ENCODE measurements around the gene DTHD1.

DNA sequence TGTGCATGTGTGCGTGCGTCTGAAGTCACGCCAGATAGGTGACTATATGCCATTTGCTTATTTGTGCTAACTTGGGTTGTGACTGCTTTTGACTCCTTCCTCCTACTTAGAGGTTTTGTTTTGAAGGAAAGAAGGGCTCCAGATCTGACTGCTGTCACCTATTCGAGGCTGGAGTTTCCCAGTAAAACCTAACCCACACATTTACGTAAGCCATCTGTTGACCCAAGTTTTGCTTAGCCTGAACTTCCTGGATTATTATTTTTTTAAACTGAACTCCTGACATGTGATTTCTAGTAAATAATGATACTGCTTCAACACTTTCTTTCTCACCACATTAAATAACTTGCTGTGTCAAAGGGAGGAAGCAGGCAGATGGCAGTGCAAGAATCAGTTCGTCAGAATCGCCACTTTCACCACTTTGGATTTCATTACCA, 41.5 kb downstream of the DTHD1 start:
- TF ChIP-seq, protein P1, sequence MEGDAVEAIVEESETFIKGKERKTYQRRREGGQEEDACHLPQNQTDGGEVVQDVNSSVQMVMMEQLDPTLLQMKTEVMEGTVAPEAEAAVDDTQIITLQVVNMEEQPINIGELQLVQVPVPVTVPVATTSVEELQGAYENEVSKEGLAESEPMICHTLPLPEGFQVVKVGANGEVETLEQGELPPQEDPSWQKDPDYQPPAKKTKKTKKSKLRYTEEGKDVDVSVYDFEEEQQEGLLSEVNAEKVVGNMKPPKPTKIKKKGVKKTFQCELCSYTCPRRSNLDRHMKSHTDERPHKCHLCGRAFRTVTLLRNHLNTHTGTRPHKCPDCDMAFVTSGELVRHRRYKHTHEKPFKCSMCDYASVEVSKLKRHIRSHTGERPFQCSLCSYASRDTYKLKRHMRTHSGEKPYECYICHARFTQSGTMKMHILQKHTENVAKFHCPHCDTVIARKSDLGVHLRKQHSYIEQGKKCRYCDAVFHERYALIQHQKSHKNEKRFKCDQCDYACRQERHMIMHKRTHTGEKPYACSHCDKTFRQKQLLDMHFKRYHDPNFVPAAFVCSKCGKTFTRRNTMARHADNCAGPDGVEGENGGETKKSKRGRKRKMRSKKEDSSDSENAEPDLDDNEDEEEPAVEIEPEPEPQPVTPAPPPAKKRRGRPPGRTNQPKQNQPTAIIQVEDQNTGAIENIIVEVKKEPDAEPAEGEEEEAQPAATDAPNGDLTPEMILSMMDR (IDR thresholded peaks at IDR 0.05 in 8 of 11, conservative IDR thresholded peaks at IDR 0.05 in 3 of 11) = no peak
- TF ChIP-seq POLR2A (IDR thresholded peaks at IDR 0.05) (no peak), POLR2AphosphoS5 (IDR thresholded peaks at IDR 0.05) (peak in 1 of 3 donors; percentile 62)
